Esophagus muscularis mucosa (tissue), 3 donors: ENCODE results near the gene NMRAL1.
A peak's percentile ranks its signal among the peaks of the same experiment; 100 is the strongest.

ENCODE experiments used
- POLR2A ChIP-seq: fragments of 450-650 bp; IDR thresholded peaks from one replicate; pipeline ENCODE4 v1.6.1; 2017; ENCODE audit warnings: antibody characterized with exemption, moderate library complexity, mild to moderate bottlenecking, low read depth
- POLR2AphosphoS5 ChIP-seq, 2 donors: sonication (generic); formaldehyde crosslinking; IDR thresholded peaks; one replicate each; pipeline ENCODE4 v1.6.1; 2017; ENCODE audit warnings: antibody characterized with exemption in 2 of 2
- TF ChIP-seq, protein P1 (sequence below), 3 experiments: fragments of 200-600 bp in 2 of 3; fragments of 450-650 bp in 1 of 3; sonication (generic) in 2 of 3; IDR thresholded peaks; one replicate each; pipeline ENCODE4 v1.5.1; 2017 to 2019; ENCODE audit warnings: antibody characterized with exemption in 3 of 3, mild to moderate bottlenecking in 2 of 3, moderate library complexity in 1 of 3

DNA sequence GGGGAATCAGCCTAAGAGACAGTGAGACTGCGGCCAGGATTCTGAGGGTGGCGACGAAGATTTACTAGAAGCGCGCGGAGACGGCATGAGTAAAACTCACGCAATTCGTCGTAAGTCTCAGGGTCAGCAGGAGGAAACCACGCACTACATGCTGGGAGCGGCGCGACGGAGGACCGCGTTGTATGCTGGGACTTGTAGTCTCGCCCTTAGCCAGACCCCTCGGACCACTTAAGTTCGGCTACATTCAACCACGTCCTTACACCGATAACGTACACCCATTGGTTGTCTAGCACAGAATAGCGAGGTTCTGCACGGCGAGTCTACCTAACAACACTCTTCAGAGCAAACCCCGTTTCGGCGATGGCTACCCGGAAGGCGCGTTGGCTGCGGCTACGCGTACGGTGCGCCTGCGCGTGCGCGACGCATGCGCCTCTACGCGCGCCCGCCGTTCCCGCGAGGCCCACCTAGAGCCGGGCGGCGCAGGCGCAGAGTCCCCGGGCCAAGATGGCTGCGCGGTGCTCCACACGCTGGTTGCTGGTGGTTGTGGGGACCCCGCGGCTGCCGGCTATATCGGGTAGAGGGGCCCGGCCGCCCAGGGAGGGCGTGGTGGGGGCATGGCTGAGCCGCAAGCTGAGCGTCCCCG, 48.9 kb downstream of the NMRAL1 start, which contains the start of gene DNAJA3:
- TF ChIP-seq, protein P1, sequence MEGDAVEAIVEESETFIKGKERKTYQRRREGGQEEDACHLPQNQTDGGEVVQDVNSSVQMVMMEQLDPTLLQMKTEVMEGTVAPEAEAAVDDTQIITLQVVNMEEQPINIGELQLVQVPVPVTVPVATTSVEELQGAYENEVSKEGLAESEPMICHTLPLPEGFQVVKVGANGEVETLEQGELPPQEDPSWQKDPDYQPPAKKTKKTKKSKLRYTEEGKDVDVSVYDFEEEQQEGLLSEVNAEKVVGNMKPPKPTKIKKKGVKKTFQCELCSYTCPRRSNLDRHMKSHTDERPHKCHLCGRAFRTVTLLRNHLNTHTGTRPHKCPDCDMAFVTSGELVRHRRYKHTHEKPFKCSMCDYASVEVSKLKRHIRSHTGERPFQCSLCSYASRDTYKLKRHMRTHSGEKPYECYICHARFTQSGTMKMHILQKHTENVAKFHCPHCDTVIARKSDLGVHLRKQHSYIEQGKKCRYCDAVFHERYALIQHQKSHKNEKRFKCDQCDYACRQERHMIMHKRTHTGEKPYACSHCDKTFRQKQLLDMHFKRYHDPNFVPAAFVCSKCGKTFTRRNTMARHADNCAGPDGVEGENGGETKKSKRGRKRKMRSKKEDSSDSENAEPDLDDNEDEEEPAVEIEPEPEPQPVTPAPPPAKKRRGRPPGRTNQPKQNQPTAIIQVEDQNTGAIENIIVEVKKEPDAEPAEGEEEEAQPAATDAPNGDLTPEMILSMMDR (IDR thresholded peaks at IDR 0.05): peak in 1 of 3 experiments; percentile 7
- TF ChIP-seq POLR2A: peak; percentile 87
- peak; percentile 86 to 95 for TF ChIP-seq POLR2AphosphoS5 (IDR thresholded peaks at IDR 0.05)
